HepG2 (cell line): Measurements from ENCODE around the gene PLOD2. TPM values are rescaled to one million over a fixed set of nuclear protein-coding genes. Genes with fewer than 3 reads are reported as not detected.

Source experiments
- ATAD3A ChIP-seq: sonication (generic); formaldehyde crosslinking; IDR thresholded peaks from 2 replicates; pipeline ENCODE4 v1.4.0; 2020; ENCODE audit warnings: missing genetic modification reagents
- BATF2 ChIP-seq: sonication (generic); formaldehyde crosslinking; IDR thresholded peaks from 2 replicates; pipeline ENCODE4 v1.8.0; 2022; ENCODE audit warnings: mild to moderate bottlenecking, missing genetic modification reagents, moderate library complexity
- ESRRA ChIP-seq: sonication (generic); formaldehyde crosslinking; IDR thresholded peaks from 2 replicates; pipeline ENCODE4 v1.5.1; 2020; ENCODE audit warnings: mild to moderate bottlenecking, low read depth, missing genetic modification reagents
- HHEX ChIP-seq: IDR thresholded peaks from 2 replicates; pipeline ENCODE4 v1.6.1; 2016; ENCODE audit warnings: control low read depth
- HIVEP1 ChIP-seq: sonication (generic); formaldehyde crosslinking; IDR thresholded peaks from 2 replicates; pipeline ENCODE4 v1.4.0; 2020; ENCODE audit warnings: mild to moderate bottlenecking, missing genetic modification reagents
- KLF12 ChIP-seq: sonication (generic); formaldehyde crosslinking; IDR thresholded peaks from 2 replicates; pipeline ENCODE4 v1.4.0; 2020; ENCODE audit warnings: missing genetic modification reagents, borderline replicate concordance
- KLF6 ChIP-seq: IDR thresholded peaks from 2 replicates; pipeline ENCODE4 v1.8.0; 2016; ENCODE audit warnings: missing biosample characterization, missing genetic modification reagents
- PHB2 ChIP-seq: fragments of 450-650 bp; IDR thresholded peaks from 2 replicates; pipeline ENCODE4 v1.6.1; 2018; ENCODE audit not compliant: partially characterized antibody
- PLRG1 ChIP-seq: fragments of 450-650 bp; conservative IDR thresholded peaks from 2 replicates; pipeline ENCODE4 v1.6.1; 2016
- SOX6 ChIP-seq, 2 experiments: fragments of 450-650 bp in 1 of 2; sonication (generic) in 1 of 2; formaldehyde crosslinking in 1 of 2; IDR thresholded peaks; 2 replicates each; pipeline versions ENCODE4 v1.4.0 to v1.6.1; 2017 to 2020; ENCODE audit warnings: antibody characterized with exemption in 1 of 2, mild to moderate bottlenecking in 1 of 2, missing genetic modification reagents in 1 of 2
- SRSF9 ChIP-seq: fragments of 200-400 bp; formaldehyde crosslinking; IDR thresholded peaks from 2 replicates; pipeline ENCODE4 v1.6.1; 2018; ENCODE audit warnings: borderline replicate concordance, mild to moderate bottlenecking, low read depth, low read length; ENCODE audit not compliant: insufficient read depth, poor library complexity, severe bottlenecking
- TCF7 ChIP-seq: sonication (generic); IDR thresholded peaks from 2 replicates; pipeline ENCODE4 v1.6.1; 2016; ENCODE audit warnings: antibody characterized with exemption, low read depth
- ZBTB7A ChIP-seq: sonication (generic); formaldehyde crosslinking; IDR thresholded peaks from 2 replicates; pipeline ENCODE4 v1.8.0; 2022; ENCODE audit warnings: mild to moderate bottlenecking, missing genetic modification reagents
- ZFP91 ChIP-seq: sonication (generic); formaldehyde crosslinking; IDR thresholded peaks from 2 replicates; pipeline ENCODE4 v1.9.0; 2022; ENCODE audit warnings: missing genetic modification reagents, mild to moderate bottlenecking, borderline replicate concordance
- ZNF121 ChIP-seq: sonication (generic); formaldehyde crosslinking; IDR thresholded peaks from 2 replicates; pipeline ENCODE4 v1.5.0; 2020; ENCODE audit warnings: mild to moderate bottlenecking, missing genetic modification reagents
- ZNF143 ChIP-seq: sonication (generic); formaldehyde crosslinking; IDR thresholded peaks from 2 replicates; pipeline ENCODE4 v1.4.0; 2020; ENCODE audit warnings: missing genetic modification reagents
- ZNF337 ChIP-seq: sonication (generic); formaldehyde crosslinking; IDR thresholded peaks from 2 replicates; pipeline ENCODE4 v1.5.1; 2020; ENCODE audit warnings: missing genetic modification reagents, low read depth, mild to moderate bottlenecking, borderline replicate concordance
- ZNF670 ChIP-seq: sonication (generic); formaldehyde crosslinking; IDR thresholded peaks from 2 replicates; pipeline ENCODE4 v1.8.0; 2022; ENCODE audit warnings: mild to moderate bottlenecking, missing genetic modification reagents, borderline replicate concordance
- ZNF724P ChIP-seq: sonication (generic); formaldehyde crosslinking; IDR thresholded peaks from 2 replicates; pipeline ENCODE4 v1.8.0; 2022; ENCODE audit warnings: missing genetic modification reagents, borderline replicate concordance
- ZNF83 ChIP-seq: sonication (generic); formaldehyde crosslinking; IDR thresholded peaks from 2 replicates; pipeline ENCODE4 v1.4.0; 2020; ENCODE audit warnings: missing genetic modification reagents, mild to moderate bottlenecking, borderline replicate concordance
- ZNF878 ChIP-seq: sonication (generic); formaldehyde crosslinking; IDR thresholded peaks from 2 replicates; pipeline ENCODE4 v1.8.1; 2023; ENCODE audit warnings: mild to moderate bottlenecking, missing genetic modification reagents, moderate library complexity
- ZSCAN30 ChIP-seq: sonication (generic); formaldehyde crosslinking; IDR thresholded peaks from 2 replicates; pipeline ENCODE4 v1.5.0; 2020; ENCODE audit warnings: mild to moderate bottlenecking, missing genetic modification reagents
- ZSCAN31 ChIP-seq: sonication (generic); formaldehyde crosslinking; IDR thresholded peaks from 2 replicates; pipeline ENCODE4 v1.5.0; 2020; ENCODE audit warnings: low read depth, mild to moderate bottlenecking, missing genetic modification reagents
- polyA plus RNA-seq, 8 experiments: library from polyadenylated mRNA; depleted of rRNA in 3 of 8; stranded (reverse) in 7 of 8; unstranded in 1 of 8; fragments of >200 nt; fragmentation: Illumina TruSeq in 4 of 8; extraction: Trizol in 4 of 8; gene quantifications; 2 replicates each; pipeline versions ENCODE4 v1.2.1 to v1.2.3, GENCODE V29; 2011 to 2016; ENCODE audit warnings: low read depth in 4 of 8, missing spikeins in 1 of 8, mixed read lengths in 1 of 8; ENCODE audit not compliant: insufficient read depth in 1 of 8
- total RNA-seq, 5 experiments: library from RNA; depleted of rRNA; stranded (reverse); fragments of >200 nt; fragmentation: Illumina TruSeq; extraction: Trizol; gene quantifications; 2 replicates each; pipeline ENCODE4 v1.2.3, GENCODE V29; 2016; ENCODE audit warnings: low read depth in 1 of 5
- TF ChIP-seq, protein P1 (sequence below): sonication (generic); formaldehyde crosslinking; IDR thresholded peaks from 2 replicates; pipeline ENCODE4 v1.9.0; 2021; ENCODE audit warnings: missing genetic modification reagents, borderline replicate concordance
- TF ChIP-seq, protein P2 (sequence below): sonication (generic); formaldehyde crosslinking; IDR thresholded peaks from 2 replicates; pipeline ENCODE4 v1.8.1; 2022; ENCODE audit warnings: mild to moderate bottlenecking, missing genetic modification reagents

The PLOD2 gene
- total and polyA plus RNA-seq, 2 of the 13 experiments (the other 11 are each of a cell fraction or from before 2014, with no cell fraction given) = 107 to 161 TPM

- TF ChIP-seq, protein P1, sequence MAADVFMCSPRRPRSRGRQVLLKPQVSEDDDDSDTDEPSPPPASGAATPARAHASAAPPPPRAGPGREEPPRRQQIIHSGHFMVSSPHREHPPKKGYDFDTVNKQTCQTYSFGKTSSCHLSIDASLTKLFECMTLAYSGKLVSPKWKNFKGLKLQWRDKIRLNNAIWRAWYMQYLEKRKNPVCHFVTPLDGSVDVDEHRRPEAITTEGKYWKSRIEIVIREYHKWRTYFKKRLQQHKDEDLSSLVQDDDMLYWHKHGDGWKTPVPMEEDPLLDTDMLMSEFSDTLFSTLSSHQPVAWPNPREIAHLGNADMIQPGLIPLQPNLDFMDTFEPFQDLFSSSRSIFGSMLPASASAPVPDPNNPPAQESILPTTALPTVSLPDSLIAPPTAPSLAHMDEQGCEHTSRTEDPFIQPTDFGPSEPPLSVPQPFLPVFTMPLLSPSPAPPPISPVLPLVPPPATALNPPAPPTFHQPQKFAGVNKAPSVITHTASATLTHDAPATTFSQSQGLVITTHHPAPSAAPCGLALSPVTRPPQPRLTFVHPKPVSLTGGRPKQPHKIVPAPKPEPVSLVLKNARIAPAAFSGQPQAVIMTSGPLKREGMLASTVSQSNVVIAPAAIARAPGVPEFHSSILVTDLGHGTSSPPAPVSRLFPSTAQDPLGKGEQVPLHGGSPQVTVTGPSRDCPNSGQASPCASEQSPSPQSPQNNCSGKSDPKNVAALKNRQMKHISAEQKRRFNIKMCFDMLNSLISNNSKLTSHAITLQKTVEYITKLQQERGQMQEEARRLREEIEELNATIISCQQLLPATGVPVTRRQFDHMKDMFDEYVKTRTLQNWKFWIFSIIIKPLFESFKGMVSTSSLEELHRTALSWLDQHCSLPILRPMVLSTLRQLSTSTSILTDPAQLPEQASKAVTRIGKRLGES (CRISPR knock-in tag) = no peak
- TF ChIP-seq KLF6 (CRISPR knock-in tag) = 0 out of 2 replicates have a peak, but pooled peaks have one; percentile 54
- TF ChIP-seq PHB2 = no peak
- TF ChIP-seq KLF12 (CRISPR knock-in tag) = no peak
- TF ChIP-seq ZNF121 (CRISPR knock-in tag) = no peak
- TF ChIP-seq, protein P2, sequence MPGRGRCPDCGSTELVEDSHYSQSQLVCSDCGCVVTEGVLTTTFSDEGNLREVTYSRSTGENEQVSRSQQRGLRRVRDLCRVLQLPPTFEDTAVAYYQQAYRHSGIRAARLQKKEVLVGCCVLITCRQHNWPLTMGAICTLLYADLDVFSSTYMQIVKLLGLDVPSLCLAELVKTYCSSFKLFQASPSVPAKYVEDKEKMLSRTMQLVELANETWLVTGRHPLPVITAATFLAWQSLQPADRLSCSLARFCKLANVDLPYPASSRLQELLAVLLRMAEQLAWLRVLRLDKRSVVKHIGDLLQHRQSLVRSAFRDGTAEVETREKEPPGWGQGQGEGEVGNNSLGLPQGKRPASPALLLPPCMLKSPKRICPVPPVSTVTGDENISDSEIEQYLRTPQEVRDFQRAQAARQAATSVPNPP (CRISPR knock-in tag) = no peak
- no peak for TF ChIP-seq ZNF143 (CRISPR knock-in tag)
- TF ChIP-seq ZFP91 (CRISPR knock-in tag) = no peak
- TF ChIP-seq HIVEP1 (CRISPR knock-in tag) = no peak
- TF ChIP-seq TCF7 = no peak
- TF ChIP-seq ZNF878 (CRISPR knock-in tag) = peak; percentile 59; the same call in 1 of the 2 replicates
- no peak for TF ChIP-seq ESRRA
- TF ChIP-seq ZNF337 (CRISPR knock-in tag) = no peak
- TF ChIP-seq ZNF670 (CRISPR knock-in tag) = no peak
- TF ChIP-seq PLRG1 = no peak
- TF ChIP-seq ZNF83 (CRISPR knock-in tag) = no peak
- TF ChIP-seq BATF2 (CRISPR knock-in tag) = no peak
- TF ChIP-seq HHEX (CRISPR knock-in tag) = peak; percentile 41; the same call in 1 of the 2 replicates
- TF ChIP-seq ZNF724P (CRISPR knock-in tag) = no peak
- TF ChIP-seq SOX6 (IDR thresholded peaks at IDR 0.05) = no peak
- TF ChIP-seq SOX6 (CRISPR knock-in tag; IDR thresholded peaks at IDR 0.05) = peak; percentile 94
- TF ChIP-seq SRSF9 = no peak
- no peak for TF ChIP-seq ATAD3A (CRISPR knock-in tag)
- TF ChIP-seq ZSCAN30 = no peak
- no peak for TF ChIP-seq ZSCAN31 (CRISPR knock-in tag)
- TF ChIP-seq ZBTB7A (CRISPR knock-in tag) = no peak
Measured at GRCh38 chr3:146115619-146116018, 45.4 kb downstream of the PLOD2 start (continued).
